ENCODE results near the gene BSN.

Gene BSN

GRCh38 chr3:49652218-49652902, 98.1 kb downstream of the BSN start:
- no peak for DNase-seq (ENCODE audit: low read depth in 2 of 2, low spot score in 1 of 2)

DNA sequence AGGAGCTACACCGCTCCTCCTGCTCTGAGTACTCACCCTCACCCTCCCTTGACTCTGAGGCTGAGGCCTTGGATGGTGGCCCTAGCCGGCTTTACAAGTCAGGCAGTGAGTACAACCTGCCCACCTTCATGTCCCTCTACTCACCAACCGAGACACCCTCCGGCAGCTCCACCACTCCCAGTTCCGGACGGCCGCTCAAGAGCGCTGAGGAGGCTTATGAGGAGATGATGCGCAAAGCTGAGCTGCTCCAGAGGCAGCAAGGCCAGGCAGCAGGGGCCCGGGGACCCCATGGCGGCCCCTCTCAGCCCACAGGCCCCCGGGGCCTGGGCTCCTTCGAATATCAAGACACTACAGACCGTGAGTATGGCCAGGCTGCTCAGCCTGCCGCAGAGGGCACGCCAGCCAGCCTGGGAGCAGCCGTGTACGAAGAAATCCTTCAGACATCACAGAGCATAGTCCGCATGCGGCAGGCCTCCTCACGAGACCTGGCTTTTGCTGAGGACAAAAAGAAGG, 98.7 kb downstream of the BSN start:
- no peak for DNase-seq (ENCODE audit: low read depth in 2 of 2, low spot score in 1 of 2)

DNA sequence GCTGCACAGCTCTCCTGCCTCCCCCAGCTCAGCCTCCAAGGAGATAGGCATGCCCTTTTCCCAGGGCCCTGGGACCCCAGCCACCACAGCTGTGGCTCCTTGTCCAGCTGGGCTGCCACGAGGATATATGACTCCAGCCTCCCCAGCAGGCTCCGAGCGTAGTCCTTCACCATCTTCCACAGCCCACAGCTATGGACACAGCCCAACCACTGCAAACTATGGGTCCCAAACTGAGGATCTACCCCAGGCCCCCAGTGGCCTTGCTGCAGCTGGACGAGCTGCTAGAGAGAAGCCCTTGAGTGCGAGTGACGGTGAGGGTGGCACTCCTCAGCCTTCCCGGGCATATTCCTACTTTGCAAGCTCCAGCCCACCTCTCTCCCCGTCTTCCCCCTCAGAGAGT, 99.3 kb downstream of the BSN start:
- DNase-seq (ENCODE audit: low read depth in 2 of 2, low spot score in 1 of 2) = no peak

DNA sequence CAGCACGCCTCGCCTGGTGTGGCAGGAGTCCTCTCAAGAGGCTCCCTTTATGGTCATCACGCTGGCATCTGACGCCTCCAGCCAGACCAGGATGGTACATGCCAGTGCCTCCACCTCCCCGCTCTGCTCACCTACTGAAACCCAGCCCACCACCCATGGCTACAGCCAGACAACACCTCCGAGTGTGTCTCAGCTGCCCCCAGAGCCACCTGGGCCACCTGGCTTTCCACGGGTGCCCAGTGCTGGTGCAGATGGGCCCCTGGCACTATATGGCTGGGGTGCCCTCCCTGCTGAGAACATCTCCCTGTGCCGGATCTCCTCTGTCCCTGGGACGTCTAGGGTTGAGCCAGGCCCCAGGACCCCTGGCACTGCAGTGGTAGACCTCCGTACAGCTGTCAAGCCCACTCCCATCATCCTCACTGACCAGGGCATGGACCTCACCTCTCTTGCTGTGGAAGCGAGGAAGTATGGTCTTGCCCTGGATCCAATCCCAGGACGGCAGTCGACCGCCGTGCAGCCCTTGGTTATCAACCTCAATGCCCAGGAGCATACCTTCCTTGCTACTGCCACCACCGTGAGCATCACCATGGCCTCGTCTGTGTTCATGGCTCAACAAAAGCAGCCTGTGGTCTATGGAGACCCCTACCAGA, 100.0 kb downstream of the BSN start:
- DNase-seq (ENCODE audit: low read depth in 2 of 2, low spot score in 1 of 2) = no peak

DNA sequence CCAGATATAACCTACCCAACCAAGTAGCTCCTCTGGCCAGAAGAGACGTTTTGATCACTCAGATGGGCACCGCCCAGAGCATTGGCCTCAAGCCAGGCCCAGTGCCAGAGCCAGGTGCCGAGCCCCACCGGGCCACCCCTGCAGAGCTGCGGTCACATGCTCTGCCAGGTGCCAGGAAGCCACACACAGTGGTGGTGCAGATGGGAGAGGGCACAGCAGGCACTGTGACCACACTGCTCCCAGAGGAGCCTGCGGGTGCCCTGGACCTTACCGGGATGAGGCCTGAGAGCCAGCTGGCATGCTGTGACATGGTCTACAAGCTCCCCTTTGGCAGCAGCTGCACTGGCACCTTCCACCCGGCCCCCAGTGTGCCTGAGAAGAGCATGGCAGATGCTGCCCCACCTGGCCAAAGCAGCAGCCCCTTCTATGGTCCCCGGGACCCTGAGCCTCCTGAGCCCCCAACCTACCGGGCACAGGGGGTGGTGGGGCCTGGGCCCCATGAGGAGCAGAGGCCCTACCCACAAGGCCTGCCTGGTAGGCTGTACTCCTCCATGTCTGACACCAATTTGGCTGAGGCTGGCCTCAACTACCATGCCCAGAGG, 100.8 kb downstream of the BSN start:
- DNase-seq (ENCODE audit: low read depth in 2 of 2, low spot score in 1 of 2) = no peak

DNA sequence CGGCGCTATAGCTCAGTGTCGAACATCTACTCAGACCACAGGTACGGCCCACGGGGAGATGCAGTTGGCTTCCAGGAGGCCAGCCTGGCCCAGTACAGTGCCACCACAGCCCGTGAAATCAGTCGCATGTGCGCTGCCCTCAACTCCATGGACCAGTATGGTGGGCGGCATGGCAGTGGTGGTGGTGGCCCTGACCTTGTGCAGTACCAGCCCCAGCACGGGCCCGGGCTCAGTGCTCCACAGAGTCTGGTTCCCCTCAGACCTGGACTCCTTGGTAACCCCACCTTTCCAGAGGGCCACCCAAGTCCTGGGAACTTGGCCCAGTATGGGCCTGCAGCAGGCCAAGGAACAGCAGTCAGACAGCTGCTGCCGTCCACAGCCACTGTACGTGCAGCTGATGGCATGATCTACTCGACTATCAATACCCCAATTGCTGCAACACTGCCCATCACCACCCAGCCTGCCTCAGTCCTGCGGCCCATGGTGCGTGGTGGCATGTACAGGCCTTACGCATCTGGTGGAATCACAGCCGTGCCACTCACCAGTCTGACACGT, 101.5 kb downstream of the BSN start:
- DNase-seq (ENCODE audit: low read depth in 2 of 2, low spot score in 1 of 2) = no peak

- no peak for DNase-seq (ENCODE audit: low read depth in 2 of 2, low spot score in 1 of 2)
Measured at GRCh38 chr3:49656541-49657112, 102.3 kb downstream of the BSN start.

DNA sequence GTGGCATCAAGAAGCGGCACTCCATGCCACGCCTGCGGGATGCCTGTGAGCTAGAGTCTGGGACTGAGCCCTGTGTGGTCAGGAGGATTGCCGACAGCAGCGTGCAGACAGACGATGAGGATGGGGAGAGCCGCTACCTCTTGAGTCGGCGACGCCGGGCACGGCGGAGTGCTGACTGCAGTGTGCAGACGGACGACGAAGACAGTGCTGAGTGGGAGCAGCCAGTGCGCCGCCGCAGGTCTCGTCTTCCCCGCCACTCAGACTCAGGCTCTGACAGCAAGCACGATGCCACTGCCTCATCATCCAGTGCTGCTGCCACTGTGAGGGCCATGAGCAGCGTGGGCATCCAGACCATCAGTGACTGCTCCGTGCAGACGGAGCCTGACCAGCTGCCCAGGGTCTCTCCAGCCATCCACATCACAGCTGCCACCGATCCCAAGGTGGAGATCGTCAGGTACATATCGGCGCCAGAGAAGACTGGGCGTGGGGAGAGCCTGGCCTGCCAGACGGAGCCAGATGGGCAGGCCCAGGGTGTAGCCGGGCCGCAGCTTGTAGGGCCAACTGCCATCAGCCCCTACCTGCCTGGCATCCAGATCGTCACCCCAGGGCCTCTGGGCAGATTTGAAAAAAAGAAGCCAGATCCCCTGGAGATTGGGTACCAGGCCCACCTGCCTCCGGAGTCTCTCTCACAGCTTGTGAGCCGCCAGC, 103.1 kb downstream of the BSN start:
- DNase-seq (ENCODE audit: low read depth in 2 of 2, low spot score in 1 of 2) = no peak

DNA sequence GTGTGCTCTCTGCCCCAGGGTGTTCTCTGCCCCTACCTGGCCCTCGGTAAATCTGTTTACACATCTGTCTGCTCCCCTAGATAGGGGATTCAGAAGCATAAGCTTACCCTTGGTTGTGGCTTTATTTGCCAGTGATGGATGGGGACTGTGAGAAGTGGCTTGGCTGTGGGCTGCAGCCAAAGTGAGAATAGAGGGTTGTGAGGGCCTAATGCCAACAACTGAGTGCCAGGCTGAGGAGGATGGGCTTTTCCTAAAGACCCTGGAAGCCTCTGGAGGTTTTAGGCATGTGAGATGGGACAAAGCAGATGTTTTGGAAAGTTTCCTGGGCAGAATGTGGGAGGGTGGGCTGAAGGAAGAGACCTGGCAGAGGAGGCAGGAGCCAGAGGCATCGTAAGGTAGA, 104.4 kb downstream of the BSN start:
- DNase-seq (ENCODE audit: low read depth in 2 of 2, low spot score in 1 of 2) = no peak

GRCh38 chr3:49659756-49660155, 105.5 kb downstream of the BSN start:
- DNase-seq (ENCODE audit: low read depth in 2 of 2, low spot score in 1 of 2) = no peak

DNA sequence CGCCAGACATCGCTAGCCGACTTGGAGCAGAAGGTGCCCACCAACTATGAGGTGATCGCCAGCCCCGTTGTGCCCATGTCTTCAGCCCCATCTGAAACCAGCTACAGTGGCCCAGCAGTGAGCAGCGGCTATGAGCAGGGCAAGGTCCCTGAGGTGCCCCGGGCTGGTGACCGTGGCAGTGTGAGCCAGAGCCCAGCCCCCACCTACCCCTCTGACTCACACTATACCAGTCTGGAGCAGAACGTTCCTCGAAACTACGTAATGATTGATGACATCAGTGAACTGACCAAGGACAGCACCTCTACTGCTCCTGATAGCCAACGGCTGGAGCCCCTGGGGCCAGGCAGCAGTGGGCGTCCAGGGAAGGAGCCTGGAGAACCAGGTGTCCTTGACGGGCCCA, 107.0 kb downstream of the BSN start:
- no peak for DNase-seq (ENCODE audit: low read depth in 2 of 2, low spot score in 1 of 2)

DNA sequence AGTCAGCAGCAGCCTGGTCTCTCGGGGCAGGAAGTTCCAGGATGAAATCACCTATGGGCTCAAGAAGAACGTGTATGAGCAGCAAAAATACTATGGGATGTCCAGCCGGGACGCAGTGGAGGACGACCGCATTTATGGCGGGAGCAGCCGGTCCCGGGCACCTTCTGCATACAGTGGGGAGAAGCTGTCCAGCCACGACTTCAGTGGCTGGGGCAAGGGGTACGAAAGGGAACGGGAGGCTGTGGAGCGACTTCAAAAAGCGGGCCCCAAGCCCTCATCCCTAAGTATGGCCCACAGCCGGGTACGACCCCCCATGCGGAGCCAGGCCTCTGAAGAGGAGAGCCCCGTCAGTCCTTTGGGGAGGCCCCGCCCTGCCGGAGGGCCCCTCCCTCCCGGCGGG, 107.7 kb downstream of the BSN start:
- DNase-seq (ENCODE audit: low read depth in 2 of 2, low spot score in 1 of 2) = no peak

- DNase-seq (ENCODE audit: low read depth in 2 of 2, low spot score in 1 of 2) = no peak
Measured at GRCh38 chr3:49662720-49663413, 108.6 kb downstream of the BSN start.

GRCh38 chr3:49663831-49664230, 109.6 kb downstream of the BSN start:
- no peak for DNase-seq (ENCODE audit: low read depth in 2 of 2, low spot score in 1 of 2)

GRCh38 chr3:49664300-49664699, 110.0 kb downstream of the BSN start:
- DNase-seq (ENCODE audit: low read depth in 2 of 2, low spot score in 1 of 2) = no peak

DNA sequence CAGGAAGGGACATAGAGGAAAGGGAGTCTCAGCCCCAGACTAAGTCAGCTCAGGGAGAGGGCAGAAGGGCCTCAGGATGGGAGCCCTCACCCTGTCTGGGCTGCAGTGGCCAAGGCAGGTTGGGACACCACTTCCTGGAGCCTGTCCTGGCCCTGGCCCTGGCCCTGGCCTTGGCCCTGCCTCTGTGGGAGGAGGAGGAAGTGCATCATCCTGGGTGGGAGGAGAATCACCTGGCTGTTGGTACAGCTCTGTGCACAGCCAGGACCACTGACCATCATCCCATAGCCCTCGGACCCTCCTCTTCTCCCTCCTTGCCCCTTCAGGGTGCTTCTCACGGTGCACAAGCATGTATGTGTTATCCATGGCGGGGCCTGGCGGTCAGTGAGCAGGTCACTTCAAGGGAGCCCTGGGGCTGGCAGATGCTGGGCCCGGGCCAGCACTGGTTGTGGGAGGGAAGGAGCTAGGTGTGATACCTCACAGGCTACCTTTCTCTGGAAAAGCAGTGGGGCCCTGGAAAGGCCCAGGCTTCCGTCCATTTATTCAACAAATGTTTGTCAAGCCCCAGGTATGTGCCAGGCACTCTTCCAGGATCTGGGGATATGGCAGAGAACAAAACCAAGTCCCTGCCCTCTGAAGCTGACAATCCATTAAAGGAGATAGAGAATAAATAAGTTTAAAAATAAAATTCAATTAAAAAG, 111.7 kb downstream of the BSN start:
- no peak for DNase-seq (ENCODE audit: low read depth in 2 of 2, low spot score in 1 of 2)

GRCh38 chr3:49666592-49666991, 112.3 kb downstream of the BSN start:
- no peak for DNase-seq (ENCODE audit: low read depth in 2 of 2, low spot score in 1 of 2)

DNA sequence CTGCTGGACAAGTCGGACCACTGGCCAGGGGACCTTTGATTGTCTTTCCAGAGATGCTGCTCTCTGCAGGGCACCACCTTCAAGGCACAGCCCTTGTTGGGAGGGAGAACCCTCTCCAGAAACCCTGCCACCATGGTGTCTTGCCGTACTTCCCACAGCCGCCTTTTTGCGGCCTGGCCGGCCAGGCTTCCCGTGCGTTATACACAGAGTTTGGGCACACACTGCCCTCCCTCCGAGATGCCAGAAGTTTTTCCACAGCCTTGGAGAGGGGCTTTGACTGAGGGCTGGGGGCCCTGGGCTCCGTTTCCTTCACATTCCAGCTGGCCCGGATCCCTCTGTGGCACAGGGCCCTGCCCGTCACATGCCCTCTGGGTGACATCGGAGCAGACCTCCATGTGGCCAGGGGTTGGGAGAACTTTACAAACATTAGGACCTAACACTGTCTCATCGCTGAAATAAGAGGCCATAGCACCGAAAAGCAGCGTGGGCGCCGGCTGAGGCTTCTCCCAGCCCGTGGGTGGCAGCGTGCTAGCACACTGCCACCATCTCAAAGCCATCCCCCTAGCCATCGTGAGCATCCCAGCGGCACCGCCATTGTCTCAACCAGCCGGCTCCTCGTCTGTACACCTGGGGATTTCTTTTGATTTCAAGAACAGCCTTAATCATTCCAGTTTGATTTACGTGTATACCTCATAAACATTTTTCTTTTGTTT, 113.6 kb downstream of the BSN start:
- DNase-seq (ENCODE audit: low read depth in 2 of 2, low spot score in 1 of 2) = no peak

- DNase-seq (ENCODE audit: low read depth in 2 of 2, low spot score in 1 of 2) = no peak
Measured at GRCh38 chr3:49668414-49668797, 114.1 kb downstream of the BSN start.
